H1 (cell line): ENCODE data around the gene CA9.

Experiments
- BRCA1 ChIP-seq: IDR thresholded peaks from 2 replicates; pipeline ENCODE4 v1.6.1; 2012; ENCODE audit warnings: low read depth, low read length, improper control_type of control experiment
- CBX5 ChIP-seq: fragments of 300-800, 300-1000 bp; sonication (generic); IDR thresholded peaks from 2 replicates; pipeline ENCODE4 v1.7.1; 2016; ENCODE audit warnings: antibody characterized with exemption, low read length, low read depth
- CEBPB ChIP-seq: IDR thresholded peaks from 2 replicates; pipeline ENCODE4 v1.6.1; 2012; ENCODE audit warnings: low read depth, low read length
- MAFK ChIP-seq: IDR thresholded peaks from 2 replicates; pipeline ENCODE4 v1.6.1; 2012; ENCODE audit warnings: low read depth, mild to moderate bottlenecking, improper control_type of control experiment, low read length
- POLR2A ChIP-seq, 2 experiments: IDR thresholded peaks; 1 replicate in 1 of 2; 2 replicates in 1 of 2; pipeline ENCODE4 v1.6.1; 2011; ENCODE audit warnings: low read depth in 2 of 2, low read length in 2 of 2, mild to moderate bottlenecking in 2 of 2; ENCODE audit errors: control extremely low read depth in 1 of 2
- SUZ12 ChIP-seq: fragments of 200-600 bp; sonication (generic); IDR thresholded peaks from 2 replicates; pipeline ENCODE4 v1.6.1; 2012; ENCODE audit warnings: mild to moderate bottlenecking, inconsistent platforms, low read length, moderate library complexity, mixed read lengths
- TAF7 ChIP-seq: optimal IDR thresholded peaks from 2 replicates; pipeline ENCODE3; 2011; ENCODE audit warnings: low read depth, mild to moderate bottlenecking, inconsistent platforms, low read length, moderate library complexity, borderline replicate concordance
- TCF12 ChIP-seq: IDR thresholded peaks from 2 replicates; pipeline ENCODE4 v1.6.1; 2011; ENCODE audit warnings: low read depth, mild to moderate bottlenecking, low read length
- TF ChIP-seq, protein P1 (sequence below), 3 experiments: IDR thresholded peaks; 1 replicate in 2 of 3; 2 replicates in 1 of 3; pipeline versions ENCODE4 v1.5.1 to v1.6.1; 2011; ENCODE audit warnings: low read length in 3 of 3, mild to moderate bottlenecking in 3 of 3, inconsistent platforms in 2 of 3, low read depth in 1 of 3, moderate library complexity in 1 of 3; ENCODE audit not compliant: insufficient read depth in 1 of 3; ENCODE audit errors: control extremely low read depth in 1 of 3

DNA sequence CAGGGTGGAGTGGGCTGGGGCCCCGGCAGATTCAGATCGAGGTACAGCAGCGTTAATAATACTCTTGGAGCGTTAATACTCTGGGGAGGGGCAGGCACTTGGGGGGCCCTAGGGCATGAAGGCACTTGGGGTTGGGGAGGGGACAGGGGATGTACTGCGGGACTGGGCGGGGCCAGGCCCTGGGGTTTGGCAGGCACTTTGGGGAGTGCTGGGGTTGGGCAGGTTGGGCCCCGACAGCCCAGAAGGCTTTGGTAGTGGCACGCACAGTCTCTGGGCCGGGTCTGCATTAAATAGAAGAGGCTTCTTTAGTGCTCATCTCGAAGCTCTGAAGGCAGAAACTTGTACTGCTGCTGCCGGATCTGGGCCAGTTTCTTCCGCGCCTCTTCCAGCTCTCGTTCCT lies 23.8 kb downstream of the CA9 start:
- TF ChIP-seq, protein P1, sequence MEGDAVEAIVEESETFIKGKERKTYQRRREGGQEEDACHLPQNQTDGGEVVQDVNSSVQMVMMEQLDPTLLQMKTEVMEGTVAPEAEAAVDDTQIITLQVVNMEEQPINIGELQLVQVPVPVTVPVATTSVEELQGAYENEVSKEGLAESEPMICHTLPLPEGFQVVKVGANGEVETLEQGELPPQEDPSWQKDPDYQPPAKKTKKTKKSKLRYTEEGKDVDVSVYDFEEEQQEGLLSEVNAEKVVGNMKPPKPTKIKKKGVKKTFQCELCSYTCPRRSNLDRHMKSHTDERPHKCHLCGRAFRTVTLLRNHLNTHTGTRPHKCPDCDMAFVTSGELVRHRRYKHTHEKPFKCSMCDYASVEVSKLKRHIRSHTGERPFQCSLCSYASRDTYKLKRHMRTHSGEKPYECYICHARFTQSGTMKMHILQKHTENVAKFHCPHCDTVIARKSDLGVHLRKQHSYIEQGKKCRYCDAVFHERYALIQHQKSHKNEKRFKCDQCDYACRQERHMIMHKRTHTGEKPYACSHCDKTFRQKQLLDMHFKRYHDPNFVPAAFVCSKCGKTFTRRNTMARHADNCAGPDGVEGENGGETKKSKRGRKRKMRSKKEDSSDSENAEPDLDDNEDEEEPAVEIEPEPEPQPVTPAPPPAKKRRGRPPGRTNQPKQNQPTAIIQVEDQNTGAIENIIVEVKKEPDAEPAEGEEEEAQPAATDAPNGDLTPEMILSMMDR (IDR thresholded peaks at IDR 0.05; ENCODE audit: control extremely low read depth in 1 of 3, insufficient read depth in 1 of 3, low read depth in 1 of 3, low read length in 3 of 3), result no peak
- TF ChIP-seq TAF7 (no peak), MAFK (no peak), SUZ12 (no peak), CEBPB (no peak), POLR2A (IDR thresholded peaks at IDR 0.05; ENCODE audit: control extremely low read depth in 1 of 2, low read depth in 2 of 2, low read length in 2 of 2) (no peak), CBX5 (no peak), BRCA1 (no peak), TCF12 (no peak)
